HUES48 (cell line): ENCODE measurements around the gene TTLL13.

Source experiments
- H3K27ac ChIP-seq: one replicate; pipeline ENCODE4 v1.7.0; 2013; ENCODE audit warnings: low read depth, low read length, inconsistent platforms
- H3K27me3 ChIP-seq: 2 replicates; pipeline ENCODE4 v1.6.1; 2013; ENCODE audit warnings: mild to moderate bottlenecking, low read length; ENCODE audit not compliant: control insufficient read depth, insufficient read depth
- H3K36me3 ChIP-seq: 2 replicates; pipeline ENCODE4 v1.6.1; 2013; ENCODE audit warnings: low read length; ENCODE audit not compliant: control insufficient read depth, insufficient read depth
- H3K4me1 ChIP-seq: 2 replicates; pipeline ENCODE4 v1.6.1; 2013; ENCODE audit warnings: mild to moderate bottlenecking, low read length; ENCODE audit not compliant: control insufficient read depth, insufficient read depth
- H3K4me3 ChIP-seq: 2 replicates; pipeline ENCODE4 v1.5.1; 2013; ENCODE audit warnings: mild to moderate bottlenecking, low read depth, low read length
- H3K9ac ChIP-seq: 2 replicates; pipeline ENCODE4 v1.6.1; 2013; ENCODE audit warnings: mild to moderate bottlenecking, low read depth, low read length, moderate library complexity
- H3K9me3 ChIP-seq: 2 replicates; pipeline ENCODE4 v1.6.1; 2013; ENCODE audit warnings: low read length; ENCODE audit not compliant: control insufficient read depth, insufficient read depth

The TTLL13 gene

DNA sequence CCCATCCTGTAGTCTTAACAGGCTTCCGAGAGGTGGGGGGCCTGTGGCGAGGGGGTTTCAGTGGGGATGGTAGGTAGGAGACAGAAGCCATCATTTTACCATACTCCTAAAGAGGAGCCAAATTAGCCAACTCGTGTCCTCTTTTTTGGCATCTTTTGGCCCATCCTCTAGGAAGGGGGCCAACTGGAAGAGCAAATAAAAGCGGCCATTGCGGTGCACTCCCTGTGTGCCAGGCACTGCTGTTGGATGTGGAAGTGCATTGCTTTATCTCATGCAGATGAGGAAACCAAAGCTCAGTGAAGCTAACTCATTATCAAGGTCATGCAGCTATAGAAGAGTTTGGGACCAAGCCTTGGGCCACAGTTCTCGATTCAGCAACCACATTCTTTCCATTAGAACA, 42.1 kb upstream of the TTLL13 start:
- Histone ChIP-seq H3K4me3 (no peak overlapping the region), H3K27me3 (peaks cover 3% of the 10 kb centered on the region; the same call in 1 of the 2 replicates), H3K9ac (no peak overlapping the region), H3K4me1 (peaks cover 8% of the 10 kb centered on the region; the same call in 1 of the 2 replicates), H3K27ac (no peak overlapping the region), H3K9me3 (no peaks in the 10 kb centered on the region), H3K36me3 (peaks cover 7% of the 10 kb centered on the region; the same call in 1 of the 2 replicates)

DNA sequence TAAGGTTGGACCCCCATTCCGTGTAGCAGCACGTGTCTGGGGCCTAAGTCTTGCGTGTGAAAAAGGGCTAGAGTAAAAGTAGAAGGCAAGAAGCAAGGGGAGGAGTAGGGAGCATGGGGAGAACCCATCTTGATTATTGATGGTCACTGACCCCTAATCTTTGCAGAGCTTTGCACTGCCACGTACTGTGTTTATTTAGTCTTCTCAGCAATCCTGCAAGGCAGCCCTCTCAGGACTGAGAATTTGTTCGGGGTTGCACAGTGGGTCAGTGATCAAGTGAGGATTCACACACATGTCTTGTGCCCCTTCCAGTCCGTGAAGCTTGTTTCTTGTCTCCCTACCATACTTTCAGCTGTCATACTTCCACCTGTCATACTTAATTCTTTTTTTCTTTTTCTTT, 41.0 kb upstream of the TTLL13 start:
- no peak overlapping the region for H3K9ac ChIP-seq
- no peaks in the 10 kb centered on the region for H3K27me3 ChIP-seq
- no peaks in the 10 kb centered on the region for H3K4me1 ChIP-seq
- no peaks in the 10 kb centered on the region for H3K9me3 ChIP-seq
- H3K4me3 ChIP-seq = no peak overlapping the region
- peaks cover 9% of the 10 kb centered on the region for H3K36me3 ChIP-seq
- no peak overlapping the region for H3K27ac ChIP-seq

DNA sequence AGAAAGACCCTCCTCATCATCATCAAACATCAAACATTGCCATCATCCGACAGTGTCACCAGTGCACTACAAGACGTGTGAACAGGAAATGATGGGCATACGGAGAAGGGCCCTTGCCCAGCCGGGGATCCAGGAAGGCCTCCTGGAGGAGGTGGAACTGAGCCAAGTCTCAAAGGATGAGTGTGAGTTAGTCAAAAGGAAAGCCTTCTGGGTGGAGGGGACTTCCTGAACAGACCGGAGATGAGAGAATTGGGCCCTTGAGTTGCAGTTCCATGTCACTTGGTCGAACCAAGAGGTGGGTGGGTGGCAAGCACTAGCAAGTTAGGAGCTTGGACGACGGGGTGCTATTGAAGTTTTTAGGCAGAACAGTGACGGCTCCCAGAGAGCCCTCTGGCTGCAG, 39.8 kb upstream of the TTLL13 start:
- no peaks in the 10 kb centered on the region for H3K27me3 ChIP-seq
- no peaks in the 10 kb centered on the region for H3K4me1 ChIP-seq
- H3K36me3 ChIP-seq = peaks cover 9% of the 10 kb centered on the region
- H3K27ac ChIP-seq = no peak overlapping the region
- H3K9ac ChIP-seq = no peak overlapping the region
- no peak overlapping the region for H3K4me3 ChIP-seq
- H3K9me3 ChIP-seq = no peaks in the 10 kb centered on the region

DNA sequence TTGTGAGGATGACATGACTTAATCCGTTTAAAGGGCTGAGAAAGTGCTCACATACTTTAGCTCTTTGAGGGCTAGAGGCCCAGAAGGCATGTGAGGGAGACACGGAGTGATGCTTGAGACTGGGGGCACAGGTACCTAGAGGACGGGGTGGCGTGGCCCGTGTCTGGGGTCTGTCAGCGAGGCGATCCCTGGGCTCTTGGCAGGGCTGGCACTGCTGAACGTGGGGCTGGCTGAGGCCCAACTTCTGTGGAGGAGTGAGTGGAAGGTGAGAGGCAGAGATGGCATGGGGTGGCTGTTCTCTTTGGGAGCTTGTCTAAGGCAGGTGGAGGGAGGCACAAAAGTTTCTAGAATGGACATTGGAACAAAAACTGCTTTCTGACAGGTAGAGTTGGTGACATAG, 38.8 kb upstream of the TTLL13 start:
- no peak overlapping the region for H3K4me3 ChIP-seq
- no peak overlapping the region for H3K9ac ChIP-seq

DNA sequence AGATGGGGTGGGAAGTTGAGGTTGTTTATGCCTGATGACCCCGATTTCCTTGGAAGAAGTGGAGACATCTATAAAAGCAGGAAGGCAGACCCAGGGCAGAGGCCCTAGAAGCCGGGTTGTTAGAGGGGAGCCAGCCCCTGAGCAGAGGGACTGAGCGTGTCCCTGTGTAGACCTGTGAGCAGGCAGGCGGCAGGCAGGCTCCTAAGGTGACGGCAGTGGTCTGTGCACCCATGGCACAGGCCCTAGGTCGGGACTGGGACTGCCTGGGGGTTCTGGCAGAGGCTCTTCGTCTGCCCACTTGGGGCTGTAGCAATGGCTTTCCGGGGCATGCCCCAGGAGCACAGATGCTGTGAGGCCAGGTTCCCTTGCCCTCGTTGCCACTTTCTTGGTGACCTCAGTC, 38.3 kb upstream of the TTLL13 start:
- Histone ChIP-seq H3K4me1 (no peaks in the 10 kb centered on the region), H3K27ac (no peak overlapping the region), H3K36me3 (peaks cover 6% of the 10 kb centered on the region), H3K27me3 (no peaks in the 10 kb centered on the region), H3K4me3 (no peak overlapping the region), H3K9ac (no peak overlapping the region), H3K9me3 (no peaks in the 10 kb centered on the region)

More for the DNA sequence above, 38.8 kb upstream of the TTLL13 start:
- Histone ChIP-seq H3K27ac (no peak overlapping the region), H3K9me3 (no peaks in the 10 kb centered on the region), H3K4me1 (no peaks in the 10 kb centered on the region), H3K27me3 (no peaks in the 10 kb centered on the region), H3K36me3 (peaks cover 9% of the 10 kb centered on the region)

DNA sequence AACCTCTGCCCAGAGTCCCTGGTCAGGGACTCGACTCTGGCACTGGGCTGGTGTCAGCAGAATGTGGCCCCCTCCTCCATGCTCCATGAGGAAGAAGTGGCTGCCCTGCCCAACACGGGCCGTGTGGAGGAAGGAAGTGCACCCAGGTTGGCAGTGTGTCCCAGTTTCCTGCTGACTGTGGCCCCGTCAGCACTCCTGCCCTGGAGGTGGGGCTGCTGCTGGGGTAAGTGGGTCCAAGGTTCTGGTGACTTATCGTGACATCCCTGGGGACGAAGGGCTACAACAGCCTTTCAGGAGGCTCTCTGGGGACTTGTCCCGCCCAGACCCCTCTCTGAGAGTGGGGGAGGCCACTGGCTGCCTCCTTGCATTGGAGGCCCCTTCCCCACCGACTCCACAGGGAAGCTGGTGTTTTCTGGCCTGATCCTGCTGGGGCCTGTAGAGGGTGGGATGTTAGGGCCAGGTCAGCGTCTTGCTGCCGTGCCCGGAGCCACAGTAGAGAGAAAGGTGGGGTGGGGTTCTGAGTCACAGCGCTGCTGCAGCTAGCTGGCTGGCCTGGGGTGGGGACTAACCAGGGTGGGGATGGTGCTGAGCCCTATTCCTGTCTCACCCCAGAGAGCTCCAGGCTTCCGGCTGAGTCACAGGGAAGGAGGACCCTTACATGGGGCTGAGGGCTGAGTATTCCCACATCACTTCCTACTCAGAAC, 37.8 kb upstream of the TTLL13 start:
- H3K27ac ChIP-seq = no peak overlapping the region

DNA sequence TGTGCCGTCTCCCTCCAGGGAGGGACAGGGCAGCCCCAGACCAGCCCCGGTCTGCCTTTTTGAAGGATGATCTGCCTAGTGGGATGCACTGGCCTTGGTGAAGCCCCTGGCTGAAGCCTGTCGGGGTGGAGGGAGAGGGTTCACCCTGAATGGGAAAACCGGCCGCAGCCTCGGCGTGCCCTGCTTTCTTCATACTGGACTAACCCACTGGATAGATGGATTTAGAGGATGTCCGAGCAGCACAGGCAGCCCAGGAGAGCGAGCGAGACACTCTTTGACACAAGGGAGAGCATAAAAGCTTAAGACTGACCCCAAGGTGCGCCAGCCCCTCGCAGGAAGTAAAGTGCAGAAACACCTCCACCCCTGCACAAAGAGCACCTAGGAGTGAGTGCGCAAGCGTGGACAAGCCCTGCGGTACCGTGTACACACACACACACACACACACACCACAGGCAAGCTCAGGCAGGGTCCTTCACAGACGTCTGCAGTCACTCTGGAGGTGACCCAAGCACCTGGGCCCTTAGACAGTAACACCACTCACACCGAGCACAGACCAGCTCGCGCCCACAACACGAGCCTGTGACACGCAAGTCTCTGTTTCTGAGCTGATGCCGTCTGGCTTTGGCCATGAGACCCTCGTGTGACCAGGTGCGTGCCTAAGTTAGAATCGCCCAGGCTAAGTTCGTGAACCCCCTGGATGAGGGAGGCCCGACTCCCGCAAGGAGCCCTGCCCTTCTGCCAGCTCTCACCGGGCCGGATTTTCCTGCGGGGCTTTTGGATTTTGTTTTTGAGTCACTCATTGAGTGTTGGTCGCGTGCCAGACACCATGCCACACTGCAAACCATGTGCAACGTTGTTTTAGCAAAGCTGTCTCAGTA, 36.9 kb upstream of the TTLL13 start:
- Histone ChIP-seq H3K27ac (no peak overlapping the region), H3K9ac (no peak overlapping the region), H3K4me3 (no peak overlapping the region), H3K4me1 (no peaks in the 10 kb centered on the region), H3K9me3 (no peaks in the 10 kb centered on the region), H3K27me3 (no peaks in the 10 kb centered on the region), H3K36me3 (peaks cover 10% of the 10 kb centered on the region)

More for the DNA sequence above, 37.8 kb upstream of the TTLL13 start:
- no peaks in the 10 kb centered on the region for H3K27me3 ChIP-seq
- H3K4me3 ChIP-seq = no peak overlapping the region
- peaks cover 6% of the 10 kb centered on the region for H3K36me3 ChIP-seq
- no peaks in the 10 kb centered on the region for H3K4me1 ChIP-seq
- no peaks in the 10 kb centered on the region for H3K9me3 ChIP-seq
- no peak overlapping the region for H3K9ac ChIP-seq

DNA sequence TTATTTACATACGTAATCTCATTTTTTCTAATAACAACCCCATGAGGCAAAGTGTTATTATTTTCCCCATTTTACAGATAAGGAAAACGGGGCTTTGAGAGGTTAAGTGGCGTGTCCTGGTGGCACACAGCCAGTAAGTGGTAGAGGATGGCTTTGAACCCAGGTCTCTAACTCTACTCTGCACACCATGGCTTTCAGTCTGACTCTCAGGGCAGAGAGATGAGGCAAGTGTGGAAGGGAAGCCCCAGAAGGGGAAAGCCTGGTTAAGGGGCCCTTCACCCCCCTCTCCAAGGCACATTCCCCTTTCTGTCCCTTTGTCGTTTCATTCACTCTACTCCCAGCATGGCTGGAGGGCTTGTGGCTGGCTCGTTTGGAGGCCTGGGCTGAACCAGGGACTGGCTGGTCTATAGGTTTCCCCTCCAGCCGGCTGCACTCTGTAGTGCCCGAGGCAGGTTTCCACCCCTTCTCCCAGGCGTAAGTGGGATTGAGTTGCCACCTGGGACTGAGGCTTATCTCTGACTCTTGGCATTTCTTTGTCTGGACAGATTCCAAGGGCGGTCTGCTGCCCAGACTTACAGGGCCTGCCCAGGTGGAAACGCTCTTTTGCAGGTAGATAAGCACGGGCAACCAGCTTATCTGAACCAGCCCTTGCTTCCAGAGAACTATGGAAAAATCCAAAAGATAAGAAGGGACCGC, 36.1 kb upstream of the TTLL13 start:
- Histone ChIP-seq H3K36me3 (peaks cover 12% of the 10 kb centered on the region), H3K9me3 (no peaks in the 10 kb centered on the region), H3K27me3 (no peaks in the 10 kb centered on the region), H3K27ac (no peak overlapping the region), H3K4me1 (no peaks in the 10 kb centered on the region), H3K4me3 (no peak overlapping the region), H3K9ac (no peak overlapping the region)

DNA sequence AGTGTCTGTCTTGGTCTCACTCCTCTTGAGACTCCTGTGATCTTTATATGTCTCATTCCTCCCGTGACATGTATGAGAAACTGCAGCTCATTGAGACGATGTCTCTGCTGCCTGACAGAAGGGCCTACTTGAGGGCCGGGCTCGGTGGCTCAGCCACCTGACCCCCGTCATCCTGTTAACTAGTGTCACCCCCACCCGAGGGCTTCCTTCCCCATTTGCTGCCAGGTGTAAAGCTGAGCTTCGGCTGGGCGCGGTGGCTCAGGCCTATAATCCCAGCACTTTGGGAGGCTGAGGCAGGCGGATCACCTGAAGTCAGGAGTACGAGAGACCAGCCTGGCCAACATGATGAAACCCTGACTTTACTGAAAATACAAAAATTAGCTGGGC, 35.5 kb upstream of the TTLL13 start:
- H3K4me3 ChIP-seq = no peak overlapping the region
- no peaks in the 10 kb centered on the region for H3K9me3 ChIP-seq
- no peak overlapping the region for H3K9ac ChIP-seq
- no peaks in the 10 kb centered on the region for H3K27me3 ChIP-seq
- no peak overlapping the region for H3K27ac ChIP-seq
- H3K36me3 ChIP-seq = peaks cover 12% of the 10 kb centered on the region
- no peaks in the 10 kb centered on the region for H3K4me1 ChIP-seq

DNA sequence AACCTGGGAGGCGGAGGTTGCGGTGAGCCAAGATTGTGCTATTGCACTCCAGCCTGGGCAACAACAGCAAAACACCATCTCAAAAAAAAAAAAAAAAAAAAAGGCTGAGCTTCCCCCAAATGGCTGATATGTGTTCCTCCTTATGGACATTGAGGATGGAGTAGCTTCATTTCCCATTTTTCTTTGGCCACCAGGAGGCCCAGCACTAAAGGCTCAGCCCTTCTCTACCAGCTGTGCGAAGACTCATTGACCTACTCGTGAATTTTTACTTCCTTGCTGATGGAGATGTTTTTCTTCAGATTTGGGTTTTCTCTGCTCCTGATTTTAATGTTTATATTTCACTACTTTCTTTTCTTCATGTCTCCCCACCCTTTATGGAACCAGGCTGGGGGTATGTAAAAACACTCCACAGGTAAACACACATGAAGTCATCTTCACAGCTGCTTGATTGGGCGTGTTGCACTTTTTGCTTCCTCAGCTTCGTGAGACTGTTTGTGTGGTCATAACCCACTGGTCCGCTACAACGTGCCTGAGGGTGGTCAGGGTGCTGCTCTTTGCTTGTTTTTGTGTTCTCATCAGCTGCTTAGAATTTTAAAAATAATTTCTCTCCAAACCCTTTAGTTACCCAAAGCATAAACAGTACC, 34.7 kb upstream of the TTLL13 start:
- Histone ChIP-seq H3K27me3 (no peaks in the 10 kb centered on the region), H3K9me3 (no peaks in the 10 kb centered on the region), H3K9ac (no peak overlapping the region), H3K27ac (no peak overlapping the region), H3K36me3 (peaks cover 12% of the 10 kb centered on the region), H3K4me1 (peaks cover 4% of the 10 kb centered on the region; the same call in 1 of the 2 replicates), H3K4me3 (no peak overlapping the region)
